Measurements from ENCODE around the gene SNX20. TPM values are rescaled to one million over a fixed set of nuclear protein-coding genes. Genes with fewer than 3 reads are reported as not detected.

Gene SNX20
- total and polyA plus RNA-seq, 2 of the 13 experiments (the other 11 are each of a cell fraction or from before 2014, with no cell fraction given) = not detected

DNA sequence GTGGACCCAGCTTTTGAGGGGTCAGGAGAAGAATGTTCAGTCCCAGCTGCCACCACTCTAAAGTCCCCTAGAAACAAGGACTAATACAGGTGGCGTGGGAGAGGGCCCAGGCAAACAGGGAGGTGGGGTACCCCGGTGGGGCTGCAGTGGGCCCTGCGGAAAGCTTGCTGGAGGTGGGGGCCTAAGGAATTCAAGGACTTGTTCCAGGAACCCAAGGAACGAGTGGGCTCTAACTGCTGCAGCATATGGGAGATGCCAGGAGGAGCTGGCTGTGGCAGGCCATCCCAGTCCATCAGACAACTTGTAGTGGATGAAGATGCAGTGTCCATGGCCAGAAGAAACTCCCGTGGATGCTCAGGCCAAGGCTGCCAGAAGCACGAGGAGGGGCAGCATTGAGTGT, 10.6 kb downstream of the SNX20 start:
- Histone ChIP-seq H3K79me2 (ENCODE audit: insufficient read depth, low read length) (no peaks in the 10 kb centered on the region), H3K36me3 (replicated peaks in 1 of 2; ENCODE audit: control insufficient read depth in 1 of 2, insufficient read depth in 2 of 2, low read length in 2 of 2) (no peaks in the 10 kb centered on the region), H3K27me3 (ENCODE audit: control insufficient read depth in 1 of 2, insufficient read depth in 2 of 2, low read length in 2 of 2) (no peaks in the 10 kb centered on the region; a peak in 1 of 5 replicates), H4K20me1 (ENCODE audit: insufficient read depth, low read length) (no peaks in the 10 kb centered on the region), H2AFZ (ENCODE audit: low read length) (no peak overlapping the region), H3K4me2 (ENCODE audit: low read depth, low read length) (no peak overlapping the region), H3K9me3 (ENCODE audit: low read length) (peaks cover 34% of the 10 kb centered on the region), H3K4me1 (ENCODE audit: insufficient read depth, low read length) (peaks cover 31% of the 10 kb centered on the region), H3K9ac (ENCODE audit: insufficient read depth, low read depth, low read length) (no peak overlapping the region), H3K4me3 (replicated peaks in 1 of 3; ENCODE audit: insufficient read depth in 1 of 3, low read depth in 2 of 3, low read length in 3 of 3) (no peak overlapping the region), H3K27ac (ENCODE audit: extremely low read length, insufficient read depth, low read length) (no peak overlapping the region)
- in situ Hi-C loops (cut with HindIII; ENCODE audit: extremely low pct_ligation_motif_present, low pct_unique_long_range_greater_than_20kb) = no loop called here
- WGBS (ENCODE audit: low lambda C conversion rate) = 41% methylated on average over 6 of the region's 6 CpGs
- intact Hi-C loops (cut with micrococcal nuclease; ENCODE audit: unreplicated experiment) = no loop called here
- FAIRE-seq (no peak), DNase-seq (ENCODE audit: low spot score) (no peak), ATAC-seq (no peak)
- no peak for TF ChIP-seq ZFP36L2 (CRISPR knock-in tag; IDR thresholded peaks at IDR 0.05)
- TF ChIP-seq ZNF761 (CRISPR knock-in tag; conservative IDR thresholded peaks at IDR 0.05) = no peak
- TF ChIP-seq FIP1L1 (IDR thresholded peaks at IDR 0.05; ENCODE audit: borderline replicate concordance, insufficient read depth, low read depth, low read length) = no peak
- TF ChIP-seq, protein P1, sequence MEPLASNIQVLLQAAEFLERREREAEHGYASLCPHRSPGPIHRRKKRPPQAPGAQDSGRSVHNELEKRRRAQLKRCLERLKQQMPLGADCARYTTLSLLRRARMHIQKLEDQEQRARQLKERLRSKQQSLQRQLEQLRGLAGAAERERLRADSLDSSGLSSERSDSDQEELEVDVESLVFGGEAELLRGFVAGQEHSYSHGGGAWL (CRISPR knock-in tag; IDR thresholded peaks at IDR 0.05) = no peak
- no peak for TF ChIP-seq ZNF670 (CRISPR knock-in tag; IDR thresholded peaks at IDR 0.05; ENCODE audit: borderline replicate concordance)
- TF ChIP-seq, protein P2, sequence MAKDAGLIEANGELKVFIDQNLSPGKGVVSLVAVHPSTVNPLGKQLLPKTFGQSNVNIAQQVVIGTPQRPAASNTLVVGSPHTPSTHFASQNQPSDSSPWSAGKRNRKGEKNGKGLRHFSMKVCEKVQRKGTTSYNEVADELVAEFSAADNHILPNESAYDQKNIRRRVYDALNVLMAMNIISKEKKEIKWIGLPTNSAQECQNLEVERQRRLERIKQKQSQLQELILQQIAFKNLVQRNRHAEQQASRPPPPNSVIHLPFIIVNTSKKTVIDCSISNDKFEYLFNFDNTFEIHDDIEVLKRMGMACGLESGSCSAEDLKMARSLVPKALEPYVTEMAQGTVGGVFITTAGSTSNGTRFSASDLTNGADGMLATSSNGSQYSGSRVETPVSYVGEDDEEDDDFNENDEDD (CRISPR knock-in tag; IDR thresholded peaks at IDR 0.05; ENCODE audit: borderline replicate concordance) = no peak
- TF ChIP-seq, protein P3, sequence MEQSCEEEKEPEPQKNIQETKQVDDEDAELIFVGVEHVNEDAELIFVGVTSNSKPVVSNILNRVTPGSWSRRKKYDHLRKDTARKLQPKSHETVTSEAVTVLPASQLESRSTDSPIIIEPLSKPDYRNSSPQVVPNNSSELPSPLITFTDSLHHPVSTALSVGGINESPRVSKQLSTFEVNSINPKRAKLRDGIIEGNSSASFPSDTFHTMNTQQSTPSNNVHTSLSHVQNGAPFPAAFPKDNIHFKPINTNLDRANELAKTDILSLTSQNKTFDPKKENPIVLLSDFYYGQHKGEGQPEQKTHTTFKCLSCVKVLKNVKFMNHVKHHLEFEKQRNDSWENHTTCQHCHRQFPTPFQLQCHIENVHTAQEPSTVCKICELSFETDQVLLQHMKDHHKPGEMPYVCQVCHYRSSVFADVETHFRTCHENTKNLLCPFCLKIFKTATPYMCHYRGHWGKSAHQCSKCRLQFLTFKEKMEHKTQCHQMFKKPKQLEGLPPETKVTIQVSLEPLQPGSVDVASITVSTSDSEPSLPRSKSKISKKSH (CRISPR knock-in tag; IDR thresholded peaks at IDR 0.05; ENCODE audit: borderline replicate concordance) = no peak
- no peak for TF ChIP-seq SIN3A (IDR thresholded peaks at IDR 0.05; ENCODE audit: borderline replicate concordance, low read depth, low read length)
- TF ChIP-seq ZNF484 (CRISPR knock-in tag; IDR thresholded peaks at IDR 0.05; ENCODE audit: borderline replicate concordance, low read depth) = no peak
- TF ChIP-seq ZNF468 (CRISPR knock-in tag; IDR thresholded peaks at IDR 0.05) = no peak
- TF ChIP-seq FOXC1 (CRISPR knock-in tag; IDR thresholded peaks at IDR 0.05; ENCODE audit: borderline replicate concordance) = no peak
- no peak for TF ChIP-seq HDAC2 (CRISPR knock-in tag; IDR thresholded peaks at IDR 0.05)
- TF ChIP-seq ZKSCAN8 (CRISPR knock-in tag; IDR thresholded peaks at IDR 0.05; ENCODE audit: borderline replicate concordance) = no peak
- TF ChIP-seq, protein P4, sequence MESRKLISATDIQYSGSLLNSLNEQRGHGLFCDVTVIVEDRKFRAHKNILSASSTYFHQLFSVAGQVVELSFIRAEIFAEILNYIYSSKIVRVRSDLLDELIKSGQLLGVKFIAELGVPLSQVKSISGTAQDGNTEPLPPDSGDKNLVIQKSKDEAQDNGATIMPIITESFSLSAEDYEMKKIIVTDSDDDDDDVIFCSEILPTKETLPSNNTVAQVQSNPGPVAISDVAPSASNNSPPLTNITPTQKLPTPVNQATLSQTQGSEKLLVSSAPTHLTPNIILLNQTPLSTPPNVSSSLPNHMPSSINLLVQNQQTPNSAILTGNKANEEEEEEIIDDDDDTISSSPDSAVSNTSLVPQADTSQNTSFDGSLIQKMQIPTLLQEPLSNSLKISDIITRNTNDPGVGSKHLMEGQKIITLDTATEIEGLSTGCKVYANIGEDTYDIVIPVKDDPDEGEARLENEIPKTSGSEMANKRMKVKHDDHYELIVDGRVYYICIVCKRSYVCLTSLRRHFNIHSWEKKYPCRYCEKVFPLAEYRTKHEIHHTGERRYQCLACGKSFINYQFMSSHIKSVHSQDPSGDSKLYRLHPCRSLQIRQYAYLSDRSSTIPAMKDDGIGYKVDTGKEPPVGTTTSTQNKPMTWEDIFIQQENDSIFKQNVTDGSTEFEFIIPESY (CRISPR knock-in tag; IDR thresholded peaks at IDR 0.05) = no peak
- no peak for TF ChIP-seq SNAPC2 (CRISPR knock-in tag; IDR thresholded peaks at IDR 0.05)
- no TSS peak for BruUV-seq (replicated peaks)
- ChIA-PET POLR2A (no interaction called here), CTCF (ENCODE audit: low intra/inter-chr PET ratio, low total read pairs) (interaction anchor here (2.2 kb wide), 1 partner anchor 136 kb away, joined by 20 read pairs; no protein-coding TSS in a partner anchor)

All from HepG2 (cell line).